Stimulated activated effector memory CD8-positive, alpha-beta T cell treated with anti-CD3 and anti-CD28 coated beads, Interleukin-12 subunit alpha, Interleukin-12 subunit beta, amount 100 ng/mL, for 72 hours (primary cell): ENCODE data around the gene KHNYN.

Experiments
- ATAC-seq: fragments of 150-1000 bp; cut with Tn5 transposase; 2 replicates; pipeline ENCODE4 v1.10.0; 2021
- DNase-seq, 2 donors: peaks; one replicate each; pipeline ENCODE4 v3.0.0; 2021 to 2022; ENCODE audit warnings: low spot score in 2 of 2
- H3K27ac Mint-ChIP-seq: one replicate; pipeline ENCODE4 v1.8.0; 2022; ENCODE audit warnings: mild to moderate bottlenecking, mixed read lengths
- H3K36me3 Mint-ChIP-seq: one replicate; pipeline ENCODE4 v1.8.0; 2022; ENCODE audit warnings: mild to moderate bottlenecking, mixed read lengths
- H3K4me1 Mint-ChIP-seq: one replicate; pipeline ENCODE4 v1.8.0; 2022; ENCODE audit warnings: mixed read lengths
- H3K4me3 Mint-ChIP-seq: one replicate; pipeline ENCODE4 v1.8.0; 2022; ENCODE audit warnings: mild to moderate bottlenecking, mixed read lengths
- H3K9me3 Mint-ChIP-seq: one replicate; pipeline ENCODE4 v1.8.0; 2022; ENCODE audit warnings: mixed read lengths

Gene KHNYN

DNA sequence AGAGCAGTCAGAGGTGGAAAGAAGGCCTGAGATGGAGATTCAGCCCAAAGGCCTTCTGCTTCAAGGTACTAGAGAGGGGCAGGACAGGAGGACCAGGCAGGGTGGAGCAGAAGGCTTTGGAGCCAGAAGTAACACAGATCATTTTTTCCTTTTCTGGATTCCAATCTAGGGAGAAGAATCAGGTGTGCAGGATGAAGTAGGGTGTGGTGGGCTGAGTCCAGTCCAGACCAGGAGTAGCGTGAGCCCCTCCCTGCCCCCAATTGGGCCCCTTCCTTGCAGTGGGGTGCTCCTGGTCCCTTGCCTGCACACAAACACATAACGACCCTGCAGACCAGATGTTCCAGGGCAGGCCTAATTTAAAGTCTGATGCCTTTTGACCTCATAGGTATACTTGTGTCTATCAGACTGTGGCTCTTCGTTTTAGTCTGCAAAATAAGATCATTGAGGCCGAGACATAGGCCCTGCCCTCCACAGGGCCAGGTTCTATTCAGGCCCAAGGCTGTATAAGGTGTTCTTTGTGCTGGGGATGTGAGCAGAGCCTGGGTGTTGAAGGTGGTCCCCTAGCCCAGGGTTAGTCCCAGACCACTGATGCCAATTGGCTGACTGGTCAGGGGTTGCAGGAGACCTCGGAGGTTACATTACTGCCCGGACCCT lies 32.0 kb upstream of the KHNYN start:
- ATAC-seq (no peak), DNase-seq (no peak)
- no peaks in the 10 kb centered on the region for H3K36me3 Mint-ChIP-seq
- no peak overlapping the region for H3K4me3 Mint-ChIP-seq
- peaks cover 11% of the 10 kb centered on the region for H3K4me1 Mint-ChIP-seq
- H3K27ac Mint-ChIP-seq = no peak overlapping the region
- no peaks in the 10 kb centered on the region for H3K9me3 Mint-ChIP-seq

DNA sequence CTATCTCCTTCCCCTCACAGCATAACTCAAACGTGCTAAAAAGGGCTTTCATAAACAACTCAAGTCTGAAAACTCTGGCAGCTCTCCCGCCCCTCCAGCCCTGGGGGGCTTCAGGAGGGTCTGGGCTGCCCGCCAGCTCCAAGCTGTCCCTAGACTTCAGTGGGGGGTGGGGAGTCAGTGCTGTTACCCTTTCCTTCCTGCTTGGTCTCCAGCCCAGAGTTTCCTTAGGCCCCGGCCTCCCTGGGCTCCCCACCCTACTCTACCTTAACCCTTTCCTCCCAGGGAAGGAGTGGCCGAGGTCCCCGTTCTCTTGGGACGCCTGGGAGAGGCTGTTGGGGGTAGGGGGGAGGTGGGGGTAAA lies 31.5 kb upstream of the KHNYN start:
- Mint-ChIP-seq H3K4me1 (peaks cover 11% of the 10 kb centered on the region), H3K4me3 (no peak overlapping the region), H3K9me3 (no peaks in the 10 kb centered on the region), H3K36me3 (no peaks in the 10 kb centered on the region), H3K27ac (no peak overlapping the region)
- no peak for ATAC-seq
- no peak for DNase-seq

GRCh38 chr14:24398653-24399446 lies 30.9 kb upstream of the KHNYN start, which contains the start of gene NYNRIN:
Gene NYNRIN, plus strand, starts transcription at chr14:24399003. Its CDS starts 244 bp downstream, at chr14:24399247.
- peak within 1 kb of the TSS; percentile 68 for H3K4me3 Mint-ChIP-seq
- H3K4me1 Mint-ChIP-seq = peaks cover 11% of the 10 kb centered on the region
- no peak for DNase-seq
- peak; percentile 70 for ATAC-seq
- no peaks in the 10 kb centered on the region for H3K36me3 Mint-ChIP-seq
- peak within 1 kb of the TSS; percentile 40 for H3K27ac Mint-ChIP-seq
- H3K9me3 Mint-ChIP-seq = no peaks in the 10 kb centered on the region

DNA sequence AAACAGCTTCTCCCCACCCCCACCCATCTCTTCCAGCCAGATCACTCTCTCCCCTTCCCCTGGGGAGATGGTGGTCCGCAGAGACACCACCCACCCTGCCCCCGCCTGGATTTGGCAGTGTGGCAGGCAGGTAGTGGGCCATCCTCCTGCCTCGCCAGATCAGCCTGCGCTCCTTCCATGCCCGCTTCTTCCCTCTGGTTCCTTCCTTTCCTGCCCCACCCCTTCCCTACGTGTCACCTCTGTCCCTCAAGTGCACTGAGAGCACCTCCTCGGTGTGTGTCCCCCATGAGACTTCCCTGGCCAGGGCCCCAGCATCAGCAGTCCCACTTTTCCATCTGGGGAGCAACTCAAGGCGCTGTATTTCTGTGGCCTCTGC lies 30.3 kb upstream of the KHNYN start:
- ATAC-seq = no peak
- peak overlapping the region; percentile 68 for H3K4me3 Mint-ChIP-seq
- H3K27ac Mint-ChIP-seq = peak overlapping the region; percentile 40
- H3K36me3 Mint-ChIP-seq = no peaks in the 10 kb centered on the region
- no peaks in the 10 kb centered on the region for H3K9me3 Mint-ChIP-seq
- H3K4me1 Mint-ChIP-seq = peaks cover 11% of the 10 kb centered on the region
- DNase-seq = no peak

- Mint-ChIP-seq H3K4me3 (peak overlapping the region; percentile 68), H3K9me3 (no peaks in the 10 kb centered on the region), H3K27ac (peak overlapping the region; percentile 40)
These were observed 29.6 kb upstream of the KHNYN start for GRCh38 chr14:24399999-24400718.

GRCh38 chr14:24401810-24402702 lies 27.7 kb upstream of the KHNYN start:
- DNase-seq (no peak), ATAC-seq (no peak)
- Mint-ChIP-seq H3K4me3 (no peak overlapping the region), H3K9me3 (no peaks in the 10 kb centered on the region), H3K4me1 (peaks cover 11% of the 10 kb centered on the region), H3K27ac (no peak overlapping the region), H3K36me3 (no peaks in the 10 kb centered on the region)

More at GRCh38 chr14:24399999-24400718, 29.6 kb upstream of the KHNYN start:
- Mint-ChIP-seq H3K4me1 (peaks cover 11% of the 10 kb centered on the region), H3K36me3 (no peaks in the 10 kb centered on the region)
- no peak for DNase-seq
- ATAC-seq = no peak

DNA sequence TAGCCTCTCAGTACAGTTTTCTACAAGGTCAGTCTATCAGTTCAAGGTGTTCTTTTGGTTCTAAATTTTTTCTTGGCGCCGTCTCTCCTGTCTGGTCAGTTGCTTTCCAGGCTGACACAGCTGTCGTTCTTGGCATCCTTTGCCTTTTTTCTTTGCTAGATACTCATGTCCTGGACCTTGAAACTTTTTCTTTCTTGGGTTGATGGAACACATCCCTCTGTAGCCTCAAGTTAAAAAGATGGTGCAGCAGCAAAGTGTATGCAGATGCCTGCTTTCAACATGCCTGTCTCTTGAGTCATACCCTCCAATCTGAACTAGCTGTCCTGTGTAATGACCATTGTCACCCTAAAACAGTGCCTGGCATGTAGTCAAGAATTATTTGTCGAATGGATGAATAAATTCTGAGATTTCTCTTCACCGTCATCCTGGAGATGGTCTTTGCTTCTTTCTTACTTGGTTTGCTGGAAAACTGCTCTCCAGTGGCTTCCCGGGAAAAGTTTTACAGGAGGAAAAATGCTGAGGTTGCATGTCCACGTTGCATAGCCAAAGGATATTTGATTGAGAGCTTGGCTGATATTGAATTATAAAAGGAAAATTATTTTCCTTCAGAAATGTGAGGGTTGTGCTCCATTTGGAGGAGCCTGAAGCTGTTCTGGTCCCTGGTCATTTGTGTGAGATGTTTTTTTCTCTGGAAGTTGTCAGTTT lies 26.3 kb upstream of the KHNYN start:
- no peak overlapping the region for H3K27ac Mint-ChIP-seq
- H3K4me1 Mint-ChIP-seq = peaks cover 11% of the 10 kb centered on the region
- no peak overlapping the region for H3K4me3 Mint-ChIP-seq
- H3K9me3 Mint-ChIP-seq = no peaks in the 10 kb centered on the region
- DNase-seq (no peak), ATAC-seq (no peak)
- H3K36me3 Mint-ChIP-seq = no peaks in the 10 kb centered on the region

GRCh38 chr14:24404814-24405213 lies 24.9 kb upstream of the KHNYN start:
- no peaks in the 10 kb centered on the region for H3K36me3 Mint-ChIP-seq
- H3K27ac Mint-ChIP-seq = no peak overlapping the region
- DNase-seq (no peak), ATAC-seq (no peak)
- peaks cover 5% of the 10 kb centered on the region for H3K4me1 Mint-ChIP-seq
- H3K9me3 Mint-ChIP-seq = no peaks in the 10 kb centered on the region
- H3K4me3 Mint-ChIP-seq = no peak overlapping the region

- Mint-ChIP-seq H3K4me1 (no peaks in the 10 kb centered on the region), H3K4me3 (no peak overlapping the region)
These were observed 23.3 kb upstream of the KHNYN start for GRCh38 chr14:24406416-24406815.

GRCh38 chr14:24407608-24408325 lies 22.0 kb upstream of the KHNYN start:
- H3K36me3 Mint-ChIP-seq = no peaks in the 10 kb centered on the region
- H3K4me3 Mint-ChIP-seq = no peak overlapping the region
- H3K9me3 Mint-ChIP-seq = no peaks in the 10 kb centered on the region
- DNase-seq = no peak
- no peak overlapping the region for H3K27ac Mint-ChIP-seq
- no peaks in the 10 kb centered on the region for H3K4me1 Mint-ChIP-seq
- no peak for ATAC-seq

More at GRCh38 chr14:24406416-24406815, 23.3 kb upstream of the KHNYN start:
- ATAC-seq = no peak
- DNase-seq = no peak
- Mint-ChIP-seq H3K36me3 (no peaks in the 10 kb centered on the region), H3K27ac (no peak overlapping the region), H3K9me3 (no peaks in the 10 kb centered on the region)

DNA sequence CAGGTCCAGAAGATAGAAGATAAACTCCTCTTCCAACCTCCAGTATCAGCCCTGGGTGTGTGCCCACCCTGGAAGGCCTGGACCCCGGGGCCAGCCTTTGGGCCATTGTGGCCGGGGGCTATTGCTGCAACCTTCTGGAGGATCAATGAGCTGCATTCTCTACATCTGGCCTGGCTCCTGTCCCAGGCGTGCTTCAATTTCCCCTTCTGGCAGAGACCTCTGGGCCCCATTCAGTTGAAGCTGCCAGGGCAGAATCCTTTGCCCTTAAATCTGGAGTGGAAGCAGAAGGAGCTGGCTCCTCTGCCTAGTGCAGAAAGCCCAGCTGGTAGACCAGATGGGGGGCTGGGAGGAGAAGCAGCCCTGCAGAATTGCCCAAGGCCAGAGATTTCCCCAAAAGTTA lies 21.0 kb upstream of the KHNYN start:
- Mint-ChIP-seq H3K9me3 (no peaks in the 10 kb centered on the region), H3K4me3 (no peak overlapping the region), H3K4me1 (no peaks in the 10 kb centered on the region), H3K36me3 (no peaks in the 10 kb centered on the region), H3K27ac (no peak overlapping the region)
- ATAC-seq (no peak), DNase-seq (no peak)

DNA sequence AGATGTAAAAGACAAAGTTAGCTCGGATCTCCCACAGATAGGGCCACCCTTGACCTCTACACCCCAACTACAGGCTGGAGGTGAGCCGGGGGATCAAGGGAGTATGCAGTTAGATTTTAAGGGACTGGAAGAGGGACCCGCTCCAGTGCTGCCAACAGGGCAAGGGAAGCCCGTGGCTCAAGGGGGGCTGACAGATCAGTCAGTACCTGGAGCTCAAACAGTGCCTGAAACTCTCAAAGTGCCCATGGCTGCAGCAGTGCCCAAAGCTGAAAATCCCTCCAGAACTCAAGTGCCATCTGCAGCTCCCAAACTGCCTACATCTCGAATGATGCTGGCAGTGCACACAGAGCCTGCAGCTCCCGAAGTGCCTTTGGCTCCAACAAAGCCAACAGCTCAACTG lies 20.6 kb upstream of the KHNYN start:
- Mint-ChIP-seq H3K36me3 (no peaks in the 10 kb centered on the region), H3K4me1 (no peaks in the 10 kb centered on the region), H3K9me3 (no peaks in the 10 kb centered on the region), H3K4me3 (no peak overlapping the region), H3K27ac (no peak overlapping the region)
- DNase-seq (no peak), ATAC-seq (no peak)

DNA sequence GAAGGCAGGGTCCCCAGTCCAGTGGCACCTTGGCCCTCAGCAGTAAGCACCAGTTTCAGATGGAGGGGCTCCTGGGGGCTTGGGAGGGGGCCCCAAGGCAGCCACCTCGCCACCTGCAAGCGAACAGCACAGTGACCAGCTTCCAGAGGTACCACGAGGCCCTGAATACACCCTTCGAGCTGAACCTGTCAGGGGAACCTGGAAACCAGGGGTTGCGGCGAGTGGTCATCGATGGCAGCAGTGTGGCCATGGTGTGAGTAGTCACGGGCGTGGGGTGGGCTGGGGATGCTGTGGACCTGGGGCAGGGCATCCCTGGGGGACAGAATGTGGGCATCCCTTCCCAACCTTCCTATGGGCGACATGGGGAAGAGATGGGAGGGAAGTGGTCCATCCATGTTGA lies 19.8 kb upstream of the KHNYN start:
- Mint-ChIP-seq H3K4me1 (no peaks in the 10 kb centered on the region), H3K27ac (no peak overlapping the region), H3K4me3 (no peak overlapping the region), H3K36me3 (no peaks in the 10 kb centered on the region), H3K9me3 (no peaks in the 10 kb centered on the region)
- ATAC-seq = no peak
- no peak for DNase-seq
